B cell (primary cell): ENCODE measurements around the gene SPATA17. TPM values are rescaled to one million over a fixed set of nuclear protein-coding genes. Genes with fewer than 3 reads are reported as not detected.

ENCODE experiments used
- ATAC-seq: fragments of 200-7000 bp; cut with Tn5 transposase; one replicate; pipeline ENCODE4 v1.10.0; 2021; ENCODE audit warnings: low read depth, mild to moderate bottlenecking, moderate number of reproducible peaks, moderate library complexity
- CTCF ChIA-PET: fragments of 350-600 bp; sonication (Branson Sonifier 250); formaldehyde crosslinking; loops from one replicate; lab custom pipeline; 2021; ENCODE audit warnings: antibody characterized with exemption, inconsistent platforms; lab: Charles Lee
- POLR2A ChIA-PET: fragments of 350-600 bp; sonication (Branson Sonifier 250); formaldehyde crosslinking; loops from one replicate; lab custom pipeline; 2021; ENCODE audit warnings: antibody characterized with exemption; lab: Charles Lee
- DNase-seq: peaks from one replicate; pipeline ENCODE4 v3.0.0; 2013
- H2AFZ ChIP-seq: 2 replicates; pipeline ENCODE4 v1.6.1; 2012; ENCODE audit warnings: mild to moderate bottlenecking, low read depth, low read length; ENCODE audit not compliant: insufficient read depth, poor library complexity, severe bottlenecking
- H3K27ac ChIP-seq, 2 donors: 1 replicate in 1 of 2; 2 replicates in 1 of 2; pipeline ENCODE4 v1.5.1; 2012 to 2013; ENCODE audit warnings: low read length in 2 of 2, mild to moderate bottlenecking in 2 of 2, moderate library complexity in 1 of 2
- H3K27me3 ChIP-seq, 4 experiments: fragments of 200-600 bp in 1 of 4; sonication (generic) in 1 of 4; replicated peaks in 1 of 4; 1 replicate in 2 of 4; 2 replicates in 2 of 4; pipeline versions ENCODE4 v1.6.1 to v1.7.0; 2013 to 2016; ENCODE audit warnings: low read length in 3 of 4, mild to moderate bottlenecking in 2 of 4, mixed read lengths in 1 of 4, moderate library complexity in 1 of 4; ENCODE audit not compliant: insufficient read depth in 4 of 4, control insufficient read depth in 3 of 4; ENCODE audit errors: control extremely low read depth in 1 of 4
- H3K36me3 ChIP-seq, 2 experiments: replicated peaks in 1 of 2; 1 replicate in 1 of 2; 2 replicates in 1 of 2; pipeline versions ENCODE4 v1.6.1 to v1.7.1; 2013; ENCODE audit warnings: low read length in 1 of 2; ENCODE audit not compliant: insufficient read depth in 2 of 2, control insufficient read depth in 1 of 2; ENCODE audit errors: control extremely low read depth in 1 of 2, extremely low read depth in 1 of 2
- H3K4me1 ChIP-seq, 2 donors: fragments of 200-600 bp in 1 of 2; sonication (generic) in 1 of 2; 1 replicate in 1 of 2; 2 replicates in 1 of 2; pipeline versions ENCODE4 v1.5.1 to v1.6.1; 2013 to 2017; ENCODE audit warnings: low read length in 2 of 2; ENCODE audit not compliant: control insufficient read depth in 2 of 2, insufficient read depth in 2 of 2
- H3K4me2 ChIP-seq: replicated peaks from 2 replicates; pipeline ENCODE3; 2012; ENCODE audit warnings: mild to moderate bottlenecking, low read depth, low read length; ENCODE audit not compliant: poor library complexity, severe bottlenecking
- H3K4me3 ChIP-seq, 5 experiments: fragments of 200-600 bp in 1 of 5; sonication (generic) in 1 of 5; 1 replicate in 3 of 5; 2 replicates in 2 of 5; pipeline versions ENCODE4 v1.5.1 to v1.7.0; 2011 to 2016; ENCODE audit warnings: low read length in 4 of 5, mild to moderate bottlenecking in 4 of 5, low read depth in 2 of 5, control low read depth in 1 of 5, moderate library complexity in 1 of 5; ENCODE audit not compliant: insufficient read depth in 1 of 5; ENCODE audit errors: control extremely low read depth in 1 of 5, extremely low read depth in 1 of 5
- H3K79me2 ChIP-seq: fragments of 200-600 bp; sonication (generic); one replicate; pipeline ENCODE4 v1.6.0; 2016; ENCODE audit warnings: low read length; ENCODE audit not compliant: control insufficient read depth, insufficient read depth
- H3K9ac ChIP-seq: fragments of 200-600 bp; sonication (generic); 2 replicates; pipeline ENCODE4 v1.6.1; 2017; ENCODE audit warnings: mild to moderate bottlenecking, low read length, moderate library complexity
- H3K9me3 ChIP-seq, 3 donors: one replicate each; pipeline versions ENCODE4 v1.6.1 to v1.7.1; 2013; ENCODE audit warnings: low read length in 2 of 3; ENCODE audit not compliant: control insufficient read depth in 2 of 3, insufficient read depth in 1 of 3; ENCODE audit errors: control extremely low read depth in 1 of 3
- H4K20me1 ChIP-seq: 2 replicates; pipeline ENCODE4 v1.6.0; 2012; ENCODE audit warnings: mild to moderate bottlenecking, low read length; ENCODE audit not compliant: insufficient read depth, control insufficient read depth, poor library complexity, severe bottlenecking
- H3K27ac Mint-ChIP-seq: one replicate; pipeline ENCODE4 v1.8.0; 2021; ENCODE audit warnings: mixed read lengths
- H3K27me3 Mint-ChIP-seq: one replicate; pipeline ENCODE4 v1.8.0; 2021; ENCODE audit warnings: mixed read lengths
- H3K4me1 Mint-ChIP-seq: one replicate; pipeline ENCODE4 v1.8.0; 2021; ENCODE audit warnings: mixed read lengths
- H3K4me3 Mint-ChIP-seq: one replicate; pipeline ENCODE4 v1.8.0; 2021; ENCODE audit warnings: mixed read lengths
- H3K9me3 Mint-ChIP-seq: one replicate; pipeline ENCODE4 v1.8.0; 2022; ENCODE audit warnings: mixed read lengths; ENCODE audit not compliant: insufficient read depth
- EZH2 ChIP-seq: IDR thresholded peaks from 2 replicates; pipeline ENCODE4 v1.6.1; 2012; ENCODE audit warnings: borderline replicate concordance, low read depth, mild to moderate bottlenecking, moderate library complexity, low read length; ENCODE audit not compliant: insufficient read depth, poor library complexity, severe bottlenecking
- WGBS: methylation state at CpG from one replicate; pipeline ENCODE4 v1.1.5; 2013; ENCODE audit warnings: missing lambda C conversion rate; ENCODE audit not compliant: insufficient coverage; 5-methylcytosine and 5-hydroxymethylcytosine counted together
- intact Hi-C: fragments of 100-400 bp; cut with micrococcal nuclease; formaldehyde crosslinking; loops from one replicate; pipeline ENCODE4 v1.10.0; 2022
- polyA plus RNA-seq: library from polyadenylated mRNA; depleted of rRNA; stranded (reverse); fragments of >200 nt; gene quantifications from 2 replicates; pipeline ENCODE4 v1.2.3, GENCODE V29; 2012
- total RNA-seq, 2 donors: library from RNA; stranded (reverse); fragments of 120-200 nt in 1 of 2; gene quantifications; 1 replicate in 1 of 2; 2 replicates in 1 of 2; pipeline versions ENCODE4 v1.2.3 to v1.2.4, GENCODE V29; 2013 to 2022
- TF ChIP-seq, protein P1 (sequence below): fragments of 200-600 bp; IDR thresholded peaks from one replicate; pipeline ENCODE4 v1.8.0; 2022; ENCODE audit warnings: antibody characterized with exemption, mild to moderate bottlenecking

Gene SPATA17
- total and polyA plus RNA-seq, 2 donors (not counting 1 experiment from before 2014, with no cell fraction given): not detected

DNA sequence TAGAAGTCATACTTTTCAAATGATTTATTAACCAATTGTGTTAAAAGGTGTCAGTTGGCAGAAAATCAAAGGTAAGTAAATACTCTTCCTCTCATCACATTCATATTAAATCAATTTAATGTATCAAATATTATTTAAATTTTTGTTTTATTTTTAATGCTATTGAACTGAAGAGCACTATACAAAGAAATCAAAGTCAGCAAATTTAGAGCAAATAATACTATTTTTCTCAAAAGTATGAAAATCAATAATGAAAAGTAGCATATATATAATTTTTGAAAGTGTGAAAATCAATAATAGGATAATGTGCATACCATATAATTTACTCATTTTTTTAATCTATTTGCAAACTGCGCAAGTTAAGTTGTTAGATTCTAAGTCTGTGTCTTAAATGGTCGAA, 181.0 kb downstream of the SPATA17 start:
- WGBS: no CpG with 5 or more reads among the region's 2 CpGs
- no peak overlapping the region for H3K4me3 ChIP-seq
- H3K4me2 ChIP-seq: no peak overlapping the region
- no peak for TF ChIP-seq EZH2
- TF ChIP-seq, protein P1, sequence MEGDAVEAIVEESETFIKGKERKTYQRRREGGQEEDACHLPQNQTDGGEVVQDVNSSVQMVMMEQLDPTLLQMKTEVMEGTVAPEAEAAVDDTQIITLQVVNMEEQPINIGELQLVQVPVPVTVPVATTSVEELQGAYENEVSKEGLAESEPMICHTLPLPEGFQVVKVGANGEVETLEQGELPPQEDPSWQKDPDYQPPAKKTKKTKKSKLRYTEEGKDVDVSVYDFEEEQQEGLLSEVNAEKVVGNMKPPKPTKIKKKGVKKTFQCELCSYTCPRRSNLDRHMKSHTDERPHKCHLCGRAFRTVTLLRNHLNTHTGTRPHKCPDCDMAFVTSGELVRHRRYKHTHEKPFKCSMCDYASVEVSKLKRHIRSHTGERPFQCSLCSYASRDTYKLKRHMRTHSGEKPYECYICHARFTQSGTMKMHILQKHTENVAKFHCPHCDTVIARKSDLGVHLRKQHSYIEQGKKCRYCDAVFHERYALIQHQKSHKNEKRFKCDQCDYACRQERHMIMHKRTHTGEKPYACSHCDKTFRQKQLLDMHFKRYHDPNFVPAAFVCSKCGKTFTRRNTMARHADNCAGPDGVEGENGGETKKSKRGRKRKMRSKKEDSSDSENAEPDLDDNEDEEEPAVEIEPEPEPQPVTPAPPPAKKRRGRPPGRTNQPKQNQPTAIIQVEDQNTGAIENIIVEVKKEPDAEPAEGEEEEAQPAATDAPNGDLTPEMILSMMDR: no peak
- no peak overlapping the region for H3K27ac ChIP-seq
- CTCF ChIA-PET: no interaction called here
- no peak overlapping the region for H3K4me3 Mint-ChIP-seq
- no peaks in the 10 kb centered on the region for H3K9me3 ChIP-seq
- H3K27me3 ChIP-seq: no peaks in the 10 kb centered on the region
- intact Hi-C loops: no loop called here
- no peaks in the 10 kb centered on the region for H3K36me3 ChIP-seq
- H4K20me1 ChIP-seq: no peaks in the 10 kb centered on the region
- no peak overlapping the region for H3K27ac Mint-ChIP-seq
- POLR2A ChIA-PET: no interaction called here
- no peaks in the 10 kb centered on the region for H3K27me3 Mint-ChIP-seq
- no peak overlapping the region for H3K9ac ChIP-seq
- no peaks in the 10 kb centered on the region for H3K4me1 Mint-ChIP-seq
- H3K4me1 ChIP-seq: no peaks in the 10 kb centered on the region
- H2AFZ ChIP-seq: no peak overlapping the region
- H3K79me2 ChIP-seq: no peaks in the 10 kb centered on the region
- DNase-seq (no peak), ATAC-seq (no peak)
- H3K9me3 Mint-ChIP-seq: peaks cover 1% of the 10 kb centered on the region

DNA sequence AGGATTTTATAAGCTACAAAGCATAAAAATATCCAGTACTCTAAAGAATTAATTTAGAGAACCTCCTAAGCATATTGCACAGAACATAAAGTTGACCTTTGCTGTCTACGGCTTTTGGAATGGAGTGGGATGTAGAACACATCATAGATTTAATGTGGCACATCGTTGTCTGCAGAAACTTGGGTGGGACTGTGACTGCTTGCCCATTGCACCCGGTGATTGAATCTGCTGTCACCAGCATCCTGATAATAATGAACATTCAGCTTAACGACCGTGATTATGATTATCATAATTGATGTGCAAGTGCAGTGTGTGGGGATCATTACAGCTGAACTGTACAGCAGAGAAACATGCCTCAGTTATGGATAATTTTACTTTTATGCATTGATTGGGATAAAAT, 181.9 kb downstream of the SPATA17 start:
- no peaks in the 10 kb centered on the region for H3K79me2 ChIP-seq
- no peaks in the 10 kb centered on the region for H3K27me3 Mint-ChIP-seq
- no peaks in the 10 kb centered on the region for H3K27me3 ChIP-seq
- CTCF ChIA-PET: no interaction called here
- 85% methylated on average over 3 of the region's 5 CpGs for WGBS
- no peak overlapping the region for H3K27ac ChIP-seq
- no peaks in the 10 kb centered on the region for H3K36me3 ChIP-seq
- H3K4me2 ChIP-seq: no peak overlapping the region
- no peaks in the 10 kb centered on the region for H3K4me1 Mint-ChIP-seq
- no peak for ATAC-seq
- H3K9me3 Mint-ChIP-seq: peaks cover 4% of the 10 kb centered on the region
- no peak for TF ChIP-seq EZH2
- TF ChIP-seq, protein P1: no peak
- no peak overlapping the region for H3K9ac ChIP-seq
- intact Hi-C loops: no loop called here
- no peak overlapping the region for H2AFZ ChIP-seq
- no peak overlapping the region for H3K27ac Mint-ChIP-seq
- no peak overlapping the region for H3K4me3 ChIP-seq
- POLR2A ChIA-PET: no interaction called here
- H3K9me3 ChIP-seq: no peaks in the 10 kb centered on the region
- no peaks in the 10 kb centered on the region for H3K4me1 ChIP-seq
- H4K20me1 ChIP-seq: no peaks in the 10 kb centered on the region
- no peak for DNase-seq
- H3K4me3 Mint-ChIP-seq: no peak overlapping the region
